Measurements from ENCODE around the gene CAB39.
"Not testable (repeated sequence)": the region's sequence is repeated elsewhere in the genome, so short reads cannot be mapped to it uniquely, and the experiment has no call there.

CAB39 gene

GRCh38 chr2:230713331-230714135 is 891 bp downstream of the CAB39 start:
- peak in 2 of 3 donors; percentile 23 to 41 for DNase-seq (ENCODE audit: low read depth in 2 of 3, low spot score in 1 of 3)

GRCh38 chr2:230714136-230714480 is 1.5 kb downstream of the CAB39 start:
- DNase-seq (ENCODE audit: low read depth in 2 of 3, low spot score in 1 of 3) = peak in 1 of 3 donors; percentile 20

- DNase-seq (ENCODE audit: low read depth in 2 of 3, low spot score in 1 of 3) = no peak
These were observed 2.6 kb downstream of the CAB39 start for GRCh38 chr2:230715201-230715600.

- DNase-seq (ENCODE audit: low read depth in 2 of 3, low spot score in 1 of 3) = no peak
These were observed 3.9 kb downstream of the CAB39 start for GRCh38 chr2:230716588-230716987.

- DNase-seq (ENCODE audit: low read depth in 2 of 3, low spot score in 1 of 3) = no peak
These were observed 5.0 kb downstream of the CAB39 start for GRCh38 chr2:230717600-230717999.

- DNase-seq (ENCODE audit: low read depth in 2 of 3, low spot score in 1 of 3) = no peak
These were observed 6.7 kb downstream of the CAB39 start for GRCh38 chr2:230719340-230719739.

GRCh38 chr2:230721712-230722111 is 9.1 kb downstream of the CAB39 start:
- no peak for DNase-seq (ENCODE audit: low read depth in 2 of 3, low spot score in 1 of 3)

- no peak for DNase-seq (ENCODE audit: low read depth in 2 of 3, low spot score in 1 of 3)
These were observed 9.7 kb downstream of the CAB39 start for GRCh38 chr2:230722207-230722885.

GRCh38 chr2:230723363-230723762 is 10.7 kb downstream of the CAB39 start:
- no peak for DNase-seq (ENCODE audit: low read depth in 2 of 3, low spot score in 1 of 3)

GRCh38 chr2:230724957-230725356 is 12.3 kb downstream of the CAB39 start:
- not testable (repeated sequence) for DNase-seq (ENCODE audit: low read depth in 2 of 3, low spot score in 1 of 3)

- DNase-seq (ENCODE audit: low read depth in 2 of 3, low spot score in 1 of 3) = no peak
These were observed 18.9 kb downstream of the CAB39 start for GRCh38 chr2:230731512-230731911.

- no peak for DNase-seq (ENCODE audit: low read depth in 2 of 3, low spot score in 1 of 3)
These were observed 20.3 kb downstream of the CAB39 start for GRCh38 chr2:230732914-230733401.

- no peak for DNase-seq (ENCODE audit: low read depth in 2 of 3, low spot score in 1 of 3)
These were observed 21.9 kb downstream of the CAB39 start for GRCh38 chr2:230734247-230735175.

- DNase-seq (ENCODE audit: low read depth in 2 of 3, low spot score in 1 of 3) = no peak
These were observed 23.2 kb downstream of the CAB39 start for GRCh38 chr2:230735884-230736283.

GRCh38 chr2:230737300-230737699 is 24.7 kb downstream of the CAB39 start:
- no peak for DNase-seq (ENCODE audit: low read depth in 2 of 3, low spot score in 1 of 3)

GRCh38 chr2:230737791-230738226 is 25.2 kb downstream of the CAB39 start:
- no peak for DNase-seq (ENCODE audit: low read depth in 2 of 3, low spot score in 1 of 3)

- DNase-seq (ENCODE audit: low read depth in 2 of 3, low spot score in 1 of 3) = no peak
These were observed 25.8 kb downstream of the CAB39 start for GRCh38 chr2:230738391-230738811.

- DNase-seq (ENCODE audit: low read depth in 2 of 3, low spot score in 1 of 3) = no peak
These were observed 26.3 kb downstream of the CAB39 start for GRCh38 chr2:230738924-230739323.

GRCh38 chr2:230739961-230740360 is 27.3 kb downstream of the CAB39 start:
- no peak for DNase-seq (ENCODE audit: low read depth in 2 of 3, low spot score in 1 of 3)

- no peak for DNase-seq (ENCODE audit: low read depth in 2 of 3, low spot score in 1 of 3)
These were observed 30.1 kb downstream of the CAB39 start for GRCh38 chr2:230742781-230743180.

GRCh38 chr2:230746213-230746612 is 33.6 kb downstream of the CAB39 start:
- no peak for DNase-seq (ENCODE audit: low read depth in 2 of 3, low spot score in 1 of 3)

Data from stimulated activated CD4-positive, alpha-beta T cell treated with anti-CD3 and anti-CD28 coated beads, Interleukin-12 subunit alpha, Interleukin-12 subunit beta, amount 100 ng/mL, for 48 hours (primary cell).